ENCODE data around the gene CREB3L2.

DNA sequence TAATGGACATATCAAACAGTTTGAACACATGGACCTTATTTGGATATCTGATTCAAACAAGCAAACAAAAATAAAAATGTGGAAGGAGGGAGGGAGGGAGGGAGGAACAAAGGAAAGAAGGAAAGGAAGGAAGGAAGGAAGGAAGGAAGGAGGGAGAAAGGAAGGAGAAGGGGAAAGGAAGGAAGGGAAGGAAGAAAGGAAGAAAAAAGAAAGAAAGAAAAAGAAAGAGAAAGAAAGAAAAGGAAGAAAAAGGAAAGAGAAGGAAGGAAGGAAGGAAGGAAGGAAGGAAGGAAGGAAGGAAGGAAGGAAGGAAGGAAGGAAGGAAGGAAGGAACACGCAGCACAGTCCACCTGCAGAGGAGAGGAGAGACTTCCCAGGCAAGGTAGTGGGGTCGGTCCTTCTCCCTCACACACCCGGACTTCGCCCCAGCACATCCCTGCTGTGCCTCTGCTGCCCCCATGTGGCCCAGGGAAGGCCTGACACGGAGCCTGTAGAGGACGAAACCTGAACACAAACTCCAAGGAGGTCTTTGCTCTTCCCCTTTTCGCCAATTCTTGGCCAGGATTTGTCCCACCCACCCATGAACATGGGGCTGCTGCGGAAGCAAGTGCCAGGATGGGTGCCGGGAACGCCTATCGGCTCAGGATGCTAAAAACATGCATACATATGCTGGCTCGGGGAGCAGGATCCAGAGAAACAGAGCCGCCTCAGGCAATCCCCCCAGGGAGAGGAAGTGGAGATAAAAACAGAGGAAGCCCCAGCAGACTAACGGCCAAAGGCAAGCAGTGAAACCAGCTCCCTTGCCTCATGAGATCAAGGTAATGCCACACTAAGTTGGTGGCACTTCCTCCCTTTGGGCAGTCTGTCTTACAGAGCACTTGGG, 102.8 kb downstream of the CREB3L2 start:
- TF ChIP-seq POLR2A (IDR thresholded peaks at IDR 0.05; ENCODE audit: low read length) (no peak), GATA1 (IDR thresholded peaks at IDR 0.05; ENCODE audit: low read depth, low read length) (no peak)
